ENCODE measurements around the gene AHCYL1.
A peak's percentile ranks its signal among the peaks of the same experiment; 100 is the strongest.

AHCYL1 gene

GRCh38 chr1:110034451-110035235 lies 50.1 kb downstream of the AHCYL1 start, which contains the start of gene STRIP1:
Gene STRIP1, plus strand, starts transcription at chr1:110034624. Its CDS starts 14 bp downstream, at chr1:110034638.
- peak; percentile 78 to 82 (median 78) for DNase-seq (ENCODE audit: low read depth in 3 of 3, low spot score in 1 of 3)

- no peak for DNase-seq (ENCODE audit: low read depth in 3 of 3, low spot score in 1 of 3)
Measured at GRCh38 chr1:110035236-110035752, 50.7 kb downstream of the AHCYL1 start.

DNA sequence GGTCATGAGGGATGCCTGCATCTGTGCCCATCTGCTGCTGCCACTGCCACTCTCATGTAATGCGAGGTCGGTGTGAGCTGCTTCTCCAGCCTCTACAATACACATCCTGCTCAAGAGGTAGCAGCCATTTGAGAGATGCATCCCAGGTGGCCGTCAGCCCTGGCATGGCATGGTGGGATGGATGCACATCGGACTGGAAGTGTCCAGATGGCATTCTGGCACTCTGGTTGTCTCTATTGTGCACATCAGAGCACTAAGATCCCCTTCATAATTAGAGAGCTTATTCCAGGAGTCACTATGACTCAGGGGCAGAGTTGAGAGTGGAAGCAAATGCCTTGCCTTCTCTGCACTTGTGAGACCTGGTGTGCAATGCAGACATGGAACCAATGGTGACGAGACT lies 53.7 kb downstream of the AHCYL1 start:
- DNase-seq (ENCODE audit: low read depth in 3 of 3, low spot score in 1 of 3), result no peak

DNA sequence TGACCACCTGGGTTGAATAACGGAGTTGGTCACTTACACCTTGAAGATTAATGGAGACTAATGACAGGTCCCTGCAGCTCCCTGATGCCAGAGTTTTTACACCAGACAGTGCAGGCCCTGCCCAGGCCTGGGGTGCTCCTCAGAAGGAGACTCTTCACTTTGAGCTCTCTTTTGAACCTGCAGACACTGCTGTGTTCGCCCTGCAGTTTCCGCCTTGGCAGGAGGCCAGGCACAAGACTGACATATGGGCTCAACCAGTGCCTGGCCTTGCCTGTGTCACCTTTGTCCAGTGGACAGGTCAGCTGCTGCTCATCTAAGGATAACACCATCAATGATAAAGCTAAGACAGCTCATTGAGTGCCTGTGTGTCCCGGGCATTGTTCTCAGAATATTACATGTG lies 55.1 kb downstream of the AHCYL1 start:
- DNase-seq (ENCODE audit: low read depth in 3 of 3, low spot score in 1 of 3), result no peak

- peak in 1 of 3 donors; percentile 18 for DNase-seq (ENCODE audit: low read depth in 3 of 3, low spot score in 1 of 3)
Measured at GRCh38 chr1:110040548-110040947, 56.0 kb downstream of the AHCYL1 start.

GRCh38 chr1:110043016-110043415 lies 58.5 kb downstream of the AHCYL1 start:
- no peak for DNase-seq (ENCODE audit: low read depth in 3 of 3, low spot score in 1 of 3)

DNA sequence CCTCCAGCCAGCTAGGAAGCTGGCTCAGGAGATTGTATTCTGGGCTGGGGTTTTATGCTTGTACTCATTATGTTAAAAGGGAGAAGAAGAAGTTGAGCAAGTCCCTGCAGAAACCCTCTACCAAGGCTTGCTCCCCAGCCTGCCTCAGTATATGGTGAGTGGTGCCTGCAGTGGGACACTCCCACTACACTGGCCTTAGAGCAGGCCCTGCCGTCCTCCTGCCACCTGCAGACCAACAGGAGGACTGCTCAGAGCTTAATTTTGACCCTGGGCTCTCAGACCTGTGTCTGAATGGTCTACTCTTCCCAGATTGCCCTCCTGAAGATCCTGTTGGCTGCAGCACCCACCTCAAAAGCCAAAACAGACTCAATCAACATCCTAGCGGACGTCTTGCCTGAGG lies 62.9 kb downstream of the AHCYL1 start:
- no peak for DNase-seq (ENCODE audit: low read depth in 3 of 3, low spot score in 1 of 3)

DNA sequence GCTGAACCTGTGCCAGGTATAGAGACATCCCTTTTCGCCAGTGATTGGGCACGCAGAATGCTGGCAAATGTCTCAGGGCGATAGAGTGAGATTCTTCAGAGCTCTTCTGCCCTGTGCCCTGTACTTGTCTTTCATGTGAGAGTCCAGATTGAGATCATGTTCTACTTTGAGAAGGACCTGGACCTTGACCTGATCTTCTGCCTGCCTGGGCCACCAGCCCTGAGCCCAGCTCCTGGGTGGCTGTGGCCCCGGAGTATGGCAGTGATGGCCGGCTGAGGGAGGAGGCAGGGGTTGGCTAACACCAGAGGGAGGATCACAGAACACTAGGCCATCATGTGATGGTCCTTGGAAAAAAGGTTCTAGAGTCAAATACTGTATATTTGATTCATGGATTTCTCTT lies 63.7 kb downstream of the AHCYL1 start:
- DNase-seq (ENCODE audit: low read depth in 3 of 3, low spot score in 1 of 3), result no peak

DNA sequence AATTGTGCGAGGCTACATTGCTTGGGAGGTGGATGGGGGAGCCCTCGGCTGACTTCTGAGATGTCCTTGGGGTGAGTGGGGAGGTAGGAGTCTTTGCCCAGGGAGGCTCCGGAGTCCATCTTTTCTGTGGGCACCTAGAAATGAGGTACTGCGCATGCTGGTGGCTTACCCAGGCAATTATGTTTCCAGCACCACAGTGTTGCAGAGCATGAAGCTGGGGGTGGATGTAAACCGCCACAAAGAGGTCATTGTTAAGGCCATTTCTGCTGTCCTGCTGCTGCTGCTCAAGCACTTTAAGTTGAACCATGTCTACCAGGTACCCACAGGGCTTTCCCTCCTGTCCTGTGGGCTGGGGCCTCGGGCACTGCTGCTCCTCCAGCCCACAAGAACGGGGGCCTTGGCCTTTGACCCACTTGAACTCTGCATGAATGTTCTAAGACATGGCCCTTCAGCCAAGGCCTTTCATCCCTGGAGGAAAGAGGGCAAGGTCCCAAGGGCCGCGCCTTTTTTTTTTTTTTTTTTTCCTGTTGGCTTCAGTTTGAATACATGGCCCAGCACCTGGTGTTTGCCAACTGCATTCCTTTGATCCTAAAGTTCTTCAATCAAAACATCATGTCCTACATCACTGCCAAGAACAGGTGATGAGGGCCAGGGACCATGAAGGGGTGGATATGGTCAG lies 64.5 kb downstream of the AHCYL1 start:
- DNase-seq (ENCODE audit: low read depth in 3 of 3, low spot score in 1 of 3), result no peak

GRCh38 chr1:110049801-110050601 lies 65.4 kb downstream of the AHCYL1 start:
- DNase-seq (ENCODE audit: low read depth in 3 of 3, low spot score in 1 of 3), result no peak

- no peak for DNase-seq (ENCODE audit: low read depth in 3 of 3, low spot score in 1 of 3)
Measured at GRCh38 chr1:110050602-110051261, 66.2 kb downstream of the AHCYL1 start.

- no peak for DNase-seq (ENCODE audit: low read depth in 3 of 3, low spot score in 1 of 3)
Measured at GRCh38 chr1:110051262-110051648, 66.7 kb downstream of the AHCYL1 start.

DNA sequence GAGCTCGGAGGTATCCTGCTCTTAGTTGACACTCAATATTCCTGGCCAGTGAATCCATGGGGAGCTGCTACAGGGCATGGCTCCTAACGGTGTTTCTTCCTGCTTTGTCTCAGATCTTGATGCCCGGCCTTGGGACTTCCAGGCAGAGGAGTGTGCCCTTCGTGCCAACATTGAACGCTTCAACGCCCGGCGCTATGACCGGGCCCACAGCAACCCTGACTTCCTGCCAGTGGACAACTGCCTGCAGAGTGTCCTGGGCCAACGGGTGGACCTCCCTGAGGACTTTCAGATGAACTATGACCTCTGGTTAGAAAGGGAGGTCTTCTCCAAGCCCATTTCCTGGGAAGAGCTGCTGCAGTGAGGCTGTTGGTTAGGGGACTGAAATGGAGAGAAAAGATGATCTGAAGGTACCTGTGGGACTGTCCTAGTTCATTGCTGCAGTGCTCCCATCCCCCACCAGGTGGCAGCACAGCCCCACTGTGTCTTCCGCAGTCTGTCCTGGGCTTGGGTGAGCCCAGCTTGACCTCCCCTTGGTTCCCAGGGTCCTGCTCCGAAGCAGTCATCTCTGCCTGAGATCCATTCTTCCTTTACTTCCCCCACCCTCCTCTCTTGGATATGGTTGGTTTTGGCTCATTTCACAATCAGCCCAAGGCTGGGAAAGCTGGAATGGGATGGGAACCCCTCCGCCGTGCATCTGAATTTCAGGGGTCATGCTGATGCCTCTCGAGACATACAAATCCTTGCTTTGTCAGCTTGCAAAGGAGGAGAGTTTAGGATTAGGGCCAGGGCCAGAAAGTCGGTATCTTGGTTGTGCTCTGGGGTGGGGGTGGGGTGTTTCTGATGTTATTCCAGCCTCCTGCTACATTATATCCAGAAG lies 69.2 kb downstream of the AHCYL1 start:
- DNase-seq (ENCODE audit: low read depth in 3 of 3, low spot score in 1 of 3), result peak in 2 of 3 donors; percentile 38 to 72

- DNase-seq (ENCODE audit: low read depth in 3 of 3, low spot score in 1 of 3), result no peak
Measured at GRCh38 chr1:110055493-110056284, 71.1 kb downstream of the AHCYL1 start.

DNA sequence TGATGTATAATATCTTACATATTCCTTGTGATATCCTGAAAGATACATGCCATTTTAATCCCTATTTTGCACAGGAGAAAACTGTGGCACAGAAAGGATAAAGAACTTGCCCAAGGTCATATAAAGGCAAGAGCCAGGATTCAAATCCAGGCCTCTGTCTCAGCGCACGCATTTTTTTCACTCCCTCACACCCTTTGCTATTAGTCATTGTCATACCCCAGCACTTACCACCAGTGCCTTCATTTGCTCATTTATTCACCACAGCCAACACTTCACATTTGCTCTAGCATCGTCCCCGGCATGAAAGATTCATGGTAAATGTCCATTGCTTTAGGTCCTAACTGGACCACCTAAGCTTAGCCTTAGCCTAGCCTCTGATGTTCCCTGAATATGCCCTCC lies 71.7 kb downstream of the AHCYL1 start:
- no peak for DNase-seq (ENCODE audit: low read depth in 3 of 3, low spot score in 1 of 3)

DNA sequence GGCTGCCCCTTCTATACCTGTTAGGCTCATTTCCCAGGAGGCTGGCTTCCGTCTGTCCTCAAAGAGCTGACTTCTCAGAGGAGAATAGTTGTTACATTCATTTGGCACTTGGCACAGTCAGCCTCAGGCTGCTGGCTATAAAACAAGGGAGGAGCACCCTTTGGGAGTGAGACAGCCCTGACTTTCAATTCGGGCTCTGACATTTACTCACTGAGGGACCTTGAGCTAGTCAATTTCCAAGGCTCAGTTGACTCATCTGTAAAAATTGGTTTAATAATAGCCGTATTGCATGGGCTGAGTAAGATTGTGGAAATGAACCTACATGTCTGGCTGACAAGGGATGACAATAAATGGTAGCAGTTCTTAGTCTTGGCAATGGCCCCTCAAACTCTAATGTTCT lies 72.2 kb downstream of the AHCYL1 start:
- no peak for DNase-seq (ENCODE audit: low read depth in 3 of 3, low spot score in 1 of 3)

DNA sequence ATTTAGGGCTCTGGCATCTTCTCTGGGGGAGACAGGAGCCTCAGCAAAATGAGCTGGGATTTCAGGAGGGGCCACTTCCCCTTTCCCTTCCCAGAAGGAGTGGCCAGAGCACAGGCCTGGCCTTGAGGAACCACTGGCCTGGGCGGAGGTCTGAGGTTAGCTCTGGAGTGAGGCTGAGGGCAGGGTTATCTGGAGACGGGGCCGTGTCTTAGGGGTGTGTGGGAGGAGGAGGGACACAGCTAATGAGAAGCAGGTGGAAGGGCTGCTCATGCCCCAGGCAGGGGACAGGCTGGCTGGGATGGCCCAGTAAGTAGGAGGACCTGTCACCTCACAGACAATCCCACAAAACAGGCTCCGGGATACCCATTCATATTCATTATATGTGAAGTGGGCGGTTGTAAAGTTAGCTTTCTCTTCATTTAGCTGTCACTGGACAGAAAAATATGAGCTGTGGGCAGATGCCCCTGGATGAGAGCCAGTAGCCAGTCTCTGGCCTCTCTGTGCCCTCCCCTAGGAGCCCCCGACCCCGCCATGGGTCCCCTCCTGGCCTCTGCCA lies 73.5 kb downstream of the AHCYL1 start:
- no peak for DNase-seq (ENCODE audit: low read depth in 3 of 3, low spot score in 1 of 3)

DNA sequence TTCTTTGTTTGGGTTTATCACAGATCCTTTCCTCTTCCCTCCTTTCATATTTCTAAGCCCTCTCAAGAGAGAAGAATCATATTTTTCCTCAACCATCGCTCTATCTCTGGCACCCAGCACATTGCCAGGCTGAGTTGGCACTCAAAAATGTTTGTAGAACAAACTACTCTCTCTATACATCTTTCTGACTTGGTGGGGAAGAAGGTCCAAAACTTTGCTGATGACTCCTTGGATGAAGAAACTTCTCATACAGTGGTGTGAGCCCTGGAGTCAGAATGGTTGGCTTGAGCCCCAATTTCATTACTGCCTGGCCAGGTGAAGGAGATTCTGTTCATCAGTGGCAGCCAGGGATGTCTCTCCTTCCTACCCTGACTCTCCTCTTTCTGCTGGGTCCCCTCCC lies 74.0 kb downstream of the AHCYL1 start:
- no peak for DNase-seq (ENCODE audit: low read depth in 3 of 3, low spot score in 1 of 3)
